ENCODE results near the gene NAPG.
A peak's percentile ranks its signal among the peaks of the same experiment; 100 is the strongest.

The NAPG gene

GRCh38 chr18:10558967-10559298, 33.1 kb downstream of the NAPG start:
- Histone ChIP-seq H3K4me3 (ENCODE audit: low read depth in 1 of 2, low read length in 2 of 2) (no peak overlapping the region), H3K27me3 (ENCODE audit: insufficient read depth, low read length, poor library complexity) (no peaks in the 10 kb centered on the region), H3K79me2 (ENCODE audit: insufficient read depth, low read length) (no peaks in the 10 kb centered on the region), H3K36me3 (ENCODE audit: insufficient read depth, low read length) (peaks cover 36% of the 10 kb centered on the region), H3K4me1 (ENCODE audit: insufficient read depth, low read length) (no peaks in the 10 kb centered on the region), H3K4me2 (ENCODE audit: insufficient read depth, low read length) (no peak overlapping the region), H3K27ac (ENCODE audit: low read length) (no peak overlapping the region), H2AFZ (ENCODE audit: low read depth, low read length) (no peak overlapping the region), H4K20me1 (ENCODE audit: insufficient read depth, low read length) (no peaks in the 10 kb centered on the region), H3K9ac (ENCODE audit: low read depth, low read length) (no peak overlapping the region), H3K9me3 (ENCODE audit: insufficient read depth, low read length, severe bottlenecking) (no peaks in the 10 kb centered on the region)
- peak; percentile 3 for TF ChIP-seq CTCF (IDR thresholded peaks at IDR 0.05; ENCODE audit: borderline replicate concordance, extremely low read depth, low read length, poor library complexity, severe bottlenecking)
- no peak for TF ChIP-seq EZH2 (IDR thresholded peaks at IDR 0.05; ENCODE audit: borderline replicate concordance, low read depth, low read length, severe bottlenecking)
- DNase-seq (no peak), ATAC-seq (ENCODE audit: insufficient read depth, low read depth) (no peak)

GRCh38 chr18:10559553-10560451, 34.0 kb downstream of the NAPG start:
- H3K4me1 ChIP-seq (ENCODE audit: insufficient read depth, low read length), result no peaks in the 10 kb centered on the region
- no peaks in the 10 kb centered on the region for H3K27me3 ChIP-seq (ENCODE audit: insufficient read depth, low read length, poor library complexity)
- H4K20me1 ChIP-seq (ENCODE audit: insufficient read depth, low read length), result no peaks in the 10 kb centered on the region
- DNase-seq (no peak), ATAC-seq (ENCODE audit: insufficient read depth, low read depth) (peak; percentile 27; the same call in 2 of the 3 replicates)
- no peak overlapping the region for H2AFZ ChIP-seq (ENCODE audit: low read depth, low read length)
- TF ChIP-seq EZH2 (IDR thresholded peaks at IDR 0.05; ENCODE audit: borderline replicate concordance, low read depth, low read length, severe bottlenecking), result no peak
- no peak for TF ChIP-seq CTCF (IDR thresholded peaks at IDR 0.05; ENCODE audit: borderline replicate concordance, extremely low read depth, low read length, poor library complexity, severe bottlenecking)
- H3K9me3 ChIP-seq (ENCODE audit: insufficient read depth, low read length, severe bottlenecking), result no peaks in the 10 kb centered on the region
- H3K27ac ChIP-seq (ENCODE audit: low read length), result no peak overlapping the region
- H3K4me3 ChIP-seq (ENCODE audit: low read depth in 1 of 2, low read length in 2 of 2), result no peak overlapping the region
- H3K4me2 ChIP-seq (ENCODE audit: insufficient read depth, low read length), result no peak overlapping the region
- no peaks in the 10 kb centered on the region for H3K79me2 ChIP-seq (ENCODE audit: insufficient read depth, low read length)
- H3K36me3 ChIP-seq (ENCODE audit: insufficient read depth, low read length), result peaks cover 28% of the 10 kb centered on the region
- H3K9ac ChIP-seq (ENCODE audit: low read depth, low read length), result no peak overlapping the region

GRCh38 chr18:10560452-10561045, 34.7 kb downstream of the NAPG start:
- no peak overlapping the region for H3K27ac ChIP-seq (ENCODE audit: low read length)
- no peaks in the 10 kb centered on the region for H3K79me2 ChIP-seq (ENCODE audit: insufficient read depth, low read length)
- TF ChIP-seq CTCF (IDR thresholded peaks at IDR 0.05; ENCODE audit: borderline replicate concordance, extremely low read depth, low read length, poor library complexity, severe bottlenecking) (peak; percentile 76), EZH2 (IDR thresholded peaks at IDR 0.05; ENCODE audit: borderline replicate concordance, low read depth, low read length, severe bottlenecking) (no peak)
- no peaks in the 10 kb centered on the region for H3K4me1 ChIP-seq (ENCODE audit: insufficient read depth, low read length)
- H3K4me3 ChIP-seq (ENCODE audit: low read depth in 1 of 2, low read length in 2 of 2), result no peak overlapping the region
- no peaks in the 10 kb centered on the region for H3K9me3 ChIP-seq (ENCODE audit: insufficient read depth, low read length, severe bottlenecking)
- H2AFZ ChIP-seq (ENCODE audit: low read depth, low read length), result no peak overlapping the region
- no peaks in the 10 kb centered on the region for H4K20me1 ChIP-seq (ENCODE audit: insufficient read depth, low read length)
- ATAC-seq (ENCODE audit: insufficient read depth, low read depth), result peak; percentile 78
- H3K4me2 ChIP-seq (ENCODE audit: insufficient read depth, low read length), result no peak overlapping the region
- no peaks in the 10 kb centered on the region for H3K27me3 ChIP-seq (ENCODE audit: insufficient read depth, low read length, poor library complexity)
- no peak overlapping the region for H3K9ac ChIP-seq (ENCODE audit: low read depth, low read length)
- DNase-seq, result peak; percentile 62
- H3K36me3 ChIP-seq (ENCODE audit: insufficient read depth, low read length), result peaks cover 20% of the 10 kb centered on the region

Data from DND-41 (cell line).